HepG2 (cell line): Measurements from ENCODE around the gene SLC1A3. TPM values are rescaled to one million over a fixed set of nuclear protein-coding genes. Genes with fewer than 3 reads are reported as not detected.

Experiments
- ATAC-seq: fragments of 200-7000 bp; cut with Tn5 transposase; 3 replicates; pipeline ENCODE4 v1.9.1; 2020; ENCODE audit warnings: mild to moderate bottlenecking, moderate library complexity
- BruUV-seq: library from RNA; stranded (reverse); fragments of 400-500 nt; replicated peaks from 2 replicates; lab custom pipeline; 2021; lab: Mats Ljungman, UMichigan
- CTCF ChIA-PET: fragments of 300-600 bp; formaldehyde crosslinking; extraction: SDS; loops from one replicate; lab custom pipeline; 2021; ENCODE audit warnings: low total read pairs, inconsistent platforms, low intra/inter-chr PET ratio; lab: Yijun Ruan, JAX
- POLR2A ChIA-PET: fragments of 350-600 bp; sonication (Branson Sonifier 250); formaldehyde crosslinking; loops from one replicate; lab custom pipeline; 2020; ENCODE audit warnings: antibody characterized with exemption, inconsistent platforms; lab: Yijun Ruan, JAX
- DNase-seq: peaks from one replicate; pipeline ENCODE4 v3.0.0-alpha.2; 2015; ENCODE audit warnings: low spot score
- FAIRE-seq: peaks from 3 replicates; lab custom pipeline; 2011; peaks lifted over from hg19 to GRCh38; lab: Jason Lieb, UNC
- H2AFZ ChIP-seq: one replicate; pipeline ENCODE4 v1.6.1; 2011; ENCODE audit warnings: low read length, inconsistent platforms
- H3K27ac ChIP-seq: fragments of 300-600 bp; 3 replicates; pipeline ENCODE4 v1.8.0; 2011; ENCODE audit warnings: mixed run types, mild to moderate bottlenecking, mixed read lengths, low read length, inconsistent platforms; ENCODE audit not compliant: insufficient read depth; ENCODE audit errors: extremely low read length
- H3K27me3 ChIP-seq, 2 experiments: fragments of 200-600 bp in 1 of 2; 2 replicates in 1 of 2; 3 replicates in 1 of 2; pipeline versions ENCODE4 v1.6.0 to v1.8.0; 2011; ENCODE audit warnings: low read length in 2 of 2, mild to moderate bottlenecking in 2 of 2, moderate library complexity in 2 of 2, inconsistent platforms in 1 of 2; ENCODE audit not compliant: insufficient read depth in 2 of 2, control insufficient read depth in 1 of 2
- H3K36me3 ChIP-seq, 2 experiments: fragments of 200-600 bp in 1 of 2; replicated peaks in 1 of 2; 2 replicates in 1 of 2; 3 replicates in 1 of 2; pipeline versions ENCODE4 v1.5.1 to v1.8.0; 2011; ENCODE audit warnings: low read length in 2 of 2, inconsistent platforms in 1 of 2; ENCODE audit not compliant: insufficient read depth in 2 of 2, control insufficient read depth in 1 of 2
- H3K4me1 ChIP-seq: 2 replicates; pipeline ENCODE4 v1.5.1; 2012; ENCODE audit warnings: low read length, inconsistent platforms; ENCODE audit not compliant: insufficient read depth
- H3K4me2 ChIP-seq: 2 replicates; pipeline ENCODE4 v1.6.0; 2011; ENCODE audit warnings: low read depth, low read length, inconsistent platforms
- H3K4me3 ChIP-seq, 3 experiments: fragments of 200-600 bp in 1 of 3; sonication (generic), shearing (Covaris generic) in 1 of 3; replicated peaks in 1 of 3; 2 replicates each; pipeline ENCODE4 v1.5.1; 2011 to 2016; ENCODE audit warnings: low read length in 3 of 3, inconsistent platforms in 2 of 3, low read depth in 2 of 3, mild to moderate bottlenecking in 2 of 3, control low read depth in 1 of 3, mixed read lengths in 1 of 3; ENCODE audit not compliant: insufficient read depth in 1 of 3
- H3K79me2 ChIP-seq: one replicate; pipeline ENCODE4 v1.6.1; 2011; ENCODE audit warnings: low read length, inconsistent platforms; ENCODE audit not compliant: insufficient read depth
- H3K9ac ChIP-seq: 2 replicates; pipeline ENCODE4 v1.6.0; 2011; ENCODE audit warnings: mild to moderate bottlenecking, low read depth, low read length, inconsistent platforms; ENCODE audit not compliant: insufficient read depth
- H3K9me3 ChIP-seq: 2 replicates; pipeline ENCODE4 v1.5.1; 2012; ENCODE audit warnings: mild to moderate bottlenecking, low read length
- H4K20me1 ChIP-seq: 2 replicates; pipeline ENCODE4 v1.6.0; 2011; ENCODE audit warnings: inconsistent platforms, mild to moderate bottlenecking, low read length, moderate library complexity; ENCODE audit not compliant: insufficient read depth
- ARID2 ChIP-seq: sonication (generic); formaldehyde crosslinking; IDR thresholded peaks from 2 replicates; pipeline ENCODE4 v1.8.1; 2022; ENCODE audit warnings: mild to moderate bottlenecking, missing genetic modification reagents, borderline replicate concordance
- CSRNP2 ChIP-seq: sonication (generic); formaldehyde crosslinking; conservative IDR thresholded peaks from 2 replicates; pipeline ENCODE4 v1.8.0; 2022; ENCODE audit warnings: low read depth, missing genetic modification reagents
- MAFK ChIP-seq, 2 experiments: IDR thresholded peaks in 1 of 2; conservative IDR thresholded peaks in 1 of 2; 2 replicates each; pipeline ENCODE4 v1.6.1; 2011; ENCODE audit warnings: improper control_type of control experiment in 2 of 2, low read length in 2 of 2
- MAX ChIP-seq: IDR thresholded peaks from 2 replicates; pipeline ENCODE4 v1.6.1; 2012; ENCODE audit warnings: inconsistent platforms
- RCOR2 ChIP-seq: IDR thresholded peaks from 2 replicates; pipeline ENCODE4 v1.6.1; 2016; ENCODE audit warnings: missing biosample characterization, missing genetic modification reagents
- SCMH1 ChIP-seq: sonication (generic); formaldehyde crosslinking; IDR thresholded peaks from 2 replicates; pipeline ENCODE4 v1.9.0; 2021; ENCODE audit warnings: missing genetic modification reagents, mild to moderate bottlenecking, borderline replicate concordance
- ZHX2 ChIP-seq, 2 experiments: sonication (generic) in 1 of 2; formaldehyde crosslinking in 1 of 2; IDR thresholded peaks; 2 replicates each; pipeline versions ENCODE4 v1.6.1 to v1.9.0; 2014 to 2022; ENCODE audit warnings: antibody characterized with exemption in 1 of 2, borderline replicate concordance in 1 of 2, inconsistent platforms in 1 of 2, low read depth in 1 of 2, missing genetic modification reagents in 1 of 2
- ZNF343 ChIP-seq: sonication (generic); formaldehyde crosslinking; IDR thresholded peaks from 2 replicates; pipeline ENCODE4 v1.4.0; 2020; ENCODE audit warnings: mild to moderate bottlenecking, missing genetic modification reagents
- ZSCAN22 ChIP-seq: sonication (generic); formaldehyde crosslinking; IDR thresholded peaks from 2 replicates; pipeline ENCODE4 v1.4.0; 2020; ENCODE audit warnings: mild to moderate bottlenecking, missing genetic modification reagents
- ZSCAN31 ChIP-seq: sonication (generic); formaldehyde crosslinking; IDR thresholded peaks from 2 replicates; pipeline ENCODE4 v1.5.0; 2020; ENCODE audit warnings: low read depth, mild to moderate bottlenecking, missing genetic modification reagents
- WGBS: methylation state at CpG from one replicate; pipeline ENCODE4 v1.1.6; 2017; ENCODE audit warnings: low lambda C conversion rate; 5-methylcytosine and 5-hydroxymethylcytosine counted together
- in situ Hi-C: cut with HindIII; loops from 2 replicates; pipeline ENCODE4 v1.10.0; 2017; ENCODE audit warnings: low pct_unique_long_range_greater_than_20kb; ENCODE audit not compliant: extremely low pct_ligation_motif_present
- intact Hi-C: fragments of 100-400 bp; cut with micrococcal nuclease; formaldehyde crosslinking; loops from one replicate; pipeline ENCODE4 v1.10.0; 2022; ENCODE audit not compliant: unreplicated experiment
- polyA plus RNA-seq, 8 experiments: library from polyadenylated mRNA; depleted of rRNA in 3 of 8; stranded (reverse) in 7 of 8; unstranded in 1 of 8; fragments of >200 nt; fragmentation: Illumina TruSeq in 4 of 8; extraction: Trizol in 4 of 8; gene quantifications; 2 replicates each; pipeline versions ENCODE4 v1.2.1 to v1.2.3, GENCODE V29; 2011 to 2016; ENCODE audit warnings: low read depth in 4 of 8, missing spikeins in 1 of 8, mixed read lengths in 1 of 8; ENCODE audit not compliant: insufficient read depth in 1 of 8
- total RNA-seq, 5 experiments: library from RNA; depleted of rRNA; stranded (reverse); fragments of >200 nt; fragmentation: Illumina TruSeq; extraction: Trizol; gene quantifications; 2 replicates each; pipeline ENCODE4 v1.2.3, GENCODE V29; 2016; ENCODE audit warnings: low read depth in 1 of 5

Gene SLC1A3
- total and polyA plus RNA-seq, 2 of the 13 experiments (the other 11 are each of a cell fraction or from before 2014, with no cell fraction given): 0.09 TPM; not detected in 1

GRCh38 chr5:36721664-36722235, 115.3 kb downstream of the SLC1A3 start (continued):
- no peak for TF ChIP-seq ZHX2 (IDR thresholded peaks at IDR 0.05; ENCODE audit: low read depth)
- TF ChIP-seq ZHX2 (CRISPR knock-in tag; IDR thresholded peaks at IDR 0.05; ENCODE audit: borderline replicate concordance): no peak
- no peak for TF ChIP-seq ZSCAN31 (CRISPR knock-in tag)
- no peak for TF ChIP-seq SCMH1 (CRISPR knock-in tag)

GRCh38 chr5:36722900-36723299, 116.5 kb downstream of the SLC1A3 start:
- DNase-seq (no peak), FAIRE-seq (no peak), ATAC-seq (no peak)
- Histone ChIP-seq H3K4me1 (no peaks in the 10 kb centered on the region), H3K9me3 (no peaks in the 10 kb centered on the region), H3K79me2 (no peaks in the 10 kb centered on the region), H3K27ac (no peak overlapping the region), H3K27me3 (no peaks in the 10 kb centered on the region; a peak in 1 of 5 replicates), H3K9ac (no peak overlapping the region), H3K4me3 (no peak overlapping the region), H4K20me1 (no peaks in the 10 kb centered on the region), H3K4me2 (no peak overlapping the region), H2AFZ (no peak overlapping the region), H3K36me3 (no peaks in the 10 kb centered on the region)
- WGBS: 41% methylated on average over 6 of the region's 6 CpGs
- in situ Hi-C loops: no loop called here
- no TSS peak for BruUV-seq
- intact Hi-C loops: no loop called here
- ChIA-PET POLR2A (no interaction called here), CTCF (no interaction called here)
- no peak for TF ChIP-seq ZNF343 (CRISPR knock-in tag)
- TF ChIP-seq RCOR2: no peak
- no peak for TF ChIP-seq ZSCAN22 (CRISPR knock-in tag)
- TF ChIP-seq ARID2 (CRISPR knock-in tag): no peak
- no peak for TF ChIP-seq MAFK (conservative IDR thresholded peaks at IDR 0.05 in 1 of 2, IDR thresholded peaks at IDR 0.05 in 1 of 2; ENCODE audit: low read length in 2 of 2)
- TF ChIP-seq MAX: no peak
- TF ChIP-seq CSRNP2 (CRISPR knock-in tag): no peak
